H1 (cell line): ENCODE results near the gene MYPN. TPM values are rescaled to one million over a fixed set of nuclear protein-coding genes. Genes with fewer than 3 reads are reported as not detected.
"Not testable (repeated sequence)": the region's sequence is repeated elsewhere in the genome, so short reads cannot be mapped to it uniquely, and the experiment has no call there.

Source experiments
- CTCF ChIA-PET: fragments of 300-600 bp; sonication (Branson Sonifier 250); formaldehyde crosslinking; loops from one replicate; lab custom pipeline; 2021; ENCODE audit not compliant: partially characterized antibody; lab: Charles Lee
- POLR2A ChIA-PET: fragments of 300-600 bp; sonication (Branson Sonifier 250); formaldehyde crosslinking; loops from one replicate; lab custom pipeline; 2021; ENCODE audit warnings: inconsistent platforms; ENCODE audit not compliant: partially characterized antibody; lab: Charles Lee
- DNase-seq, 2 experiments: peaks; one replicate each; pipeline versions ENCODE4 v3.0.0 to v3.0.0-alpha.2; 2010 to 2022; ENCODE audit warnings: low spot score in 2 of 2, low read depth in 1 of 2, mixed read lengths in 1 of 2
- FAIRE-seq: peaks from 2 replicates; lab custom pipeline; 2011; peaks lifted over from hg19 to GRCh38; lab: Jason Lieb, UNC
- H2AFZ ChIP-seq: 2 replicates; pipeline ENCODE4 v1.8.1; 2012; ENCODE audit warnings: low read length, inconsistent platforms
- H2AK5ac ChIP-seq: 2 replicates; pipeline ENCODE4 v1.6.1; 2013; ENCODE audit warnings: low read depth, low read length
- H2BK120ac ChIP-seq: replicated peaks from 2 replicates; pipeline ENCODE3; 2013; ENCODE audit warnings: low read depth, low read length, inconsistent platforms
- H2BK12ac ChIP-seq: 2 replicates; pipeline ENCODE4 v1.6.1; 2013; ENCODE audit warnings: low read depth, low read length
- H2BK15ac ChIP-seq: 2 replicates; pipeline ENCODE4 v1.6.1; 2013; ENCODE audit warnings: low read length
- H2BK20ac ChIP-seq: 2 replicates; pipeline ENCODE4 v1.6.1; 2013; ENCODE audit warnings: low read length
- H2BK5ac ChIP-seq: 2 replicates; pipeline ENCODE4 v1.6.1; 2013; ENCODE audit warnings: low read depth, low read length
- H3K14ac ChIP-seq: 2 replicates; pipeline ENCODE4 v1.6.1; 2013; ENCODE audit warnings: inconsistent platforms; ENCODE audit not compliant: insufficient read length
- H3K18ac ChIP-seq: 2 replicates; pipeline ENCODE4 v1.6.1; 2013; ENCODE audit warnings: low read length; ENCODE audit errors: extremely low read depth
- H3K23ac ChIP-seq: 2 replicates; pipeline ENCODE4 v1.6.1; 2013; ENCODE audit warnings: inconsistent platforms; ENCODE audit not compliant: insufficient read length
- H3K23me2 ChIP-seq: 2 replicates; pipeline ENCODE4 v1.6.1; 2013; ENCODE audit warnings: low read depth, low read length
- H3K27ac ChIP-seq: 2 replicates; pipeline ENCODE4 v1.6.1; 2011; ENCODE audit warnings: low read depth, low read length, inconsistent platforms
- H3K27me3 ChIP-seq, 4 experiments: replicated peaks in 1 of 4; 1 replicate in 1 of 4; 2 replicates in 3 of 4; pipeline versions ENCODE4 v1.6.1 to v1.8.1; 2011 to 2013; ENCODE audit warnings: low read length in 3 of 4, mild to moderate bottlenecking in 3 of 4, inconsistent platforms in 2 of 4, mixed read lengths in 2 of 4, moderate library complexity in 1 of 4; ENCODE audit not compliant: control insufficient read depth in 3 of 4, insufficient read depth in 3 of 4; ENCODE audit errors: extremely low read depth in 1 of 4
- H3K36me3 ChIP-seq, 4 experiments: 2 replicates each; pipeline versions ENCODE4 v1.6.1 to v1.8.1; 2011 to 2013; ENCODE audit warnings: mild to moderate bottlenecking in 4 of 4, low read length in 3 of 4, moderate library complexity in 2 of 4, control low read depth in 1 of 4, inconsistent platforms in 1 of 4; ENCODE audit not compliant: insufficient read depth in 4 of 4, control insufficient read depth in 2 of 4
- H3K4ac ChIP-seq: replicated peaks from 2 replicates; pipeline ENCODE3; 2013; ENCODE audit warnings: low read length, low read depth, mixed read lengths, inconsistent platforms; ENCODE audit not compliant: insufficient read length
- H3K4me1 ChIP-seq, 4 experiments: replicated peaks in 1 of 4; 1 replicate in 1 of 4; 2 replicates in 3 of 4; pipeline versions ENCODE4 v1.6.1 to v1.8.1; 2011 to 2013; ENCODE audit warnings: low read length in 3 of 4, inconsistent platforms in 2 of 4, mixed read lengths in 1 of 4; ENCODE audit not compliant: insufficient read depth in 4 of 4, control insufficient read depth in 3 of 4
- H3K4me2 ChIP-seq, 2 experiments: 2 replicates each; pipeline versions ENCODE4 v1.6.1 to v1.8.1; 2011 to 2013; ENCODE audit warnings: low read depth in 2 of 2, low read length in 2 of 2, control low read depth in 1 of 2, inconsistent platforms in 1 of 2, mild to moderate bottlenecking in 1 of 2; ENCODE audit not compliant: insufficient read depth in 1 of 2
- H3K4me3 ChIP-seq, 4 experiments: fragments of 200-600, 300-600 bp in 1 of 4; sonication (generic), shearing (Covaris generic), sonication (Bioruptor Twin) in 1 of 4; 2 replicates each; pipeline versions ENCODE4 v1.5.1 to v1.8.1; 2011 to 2016; ENCODE audit warnings: low read length in 4 of 4, low read depth in 3 of 4, control low read depth in 2 of 4, inconsistent platforms in 2 of 4, mild to moderate bottlenecking in 2 of 4, mixed read lengths in 1 of 4, moderate library complexity in 1 of 4; ENCODE audit not compliant: insufficient read depth in 2 of 4; ENCODE audit errors: extremely low read depth in 1 of 4
- H3K56ac ChIP-seq: replicated peaks from 2 replicates; pipeline ENCODE3; 2013; ENCODE audit warnings: low read depth, mild to moderate bottlenecking, mixed read lengths, low read length, inconsistent platforms; ENCODE audit not compliant: insufficient read length
- H3K79me1 ChIP-seq: 2 replicates; pipeline ENCODE4 v1.6.1; 2013; ENCODE audit warnings: low read depth, low read length, control low read depth
- H3K79me2 ChIP-seq, 2 experiments: 2 replicates each; pipeline versions ENCODE4 v1.6.1 to v1.8.1; 2012 to 2013; ENCODE audit warnings: low read length in 2 of 2, mild to moderate bottlenecking in 2 of 2, inconsistent platforms in 1 of 2; ENCODE audit not compliant: insufficient read depth in 2 of 2, control insufficient read depth in 1 of 2
- H3K9ac ChIP-seq, 4 experiments: replicated peaks in 1 of 4; 1 replicate in 1 of 4; 2 replicates in 3 of 4; pipeline versions ENCODE4 v1.6.1 to v1.8.1; 2011 to 2013; ENCODE audit warnings: low read depth in 3 of 4, low read length in 3 of 4, control low read depth in 2 of 4, mild to moderate bottlenecking in 2 of 4, moderate library complexity in 2 of 4, inconsistent platforms in 1 of 4; ENCODE audit errors: extremely low read depth in 1 of 4
- H3K9me3 ChIP-seq, 2 experiments: 2 replicates each; pipeline versions ENCODE4 v1.6.1 to v1.8.1; 2012 to 2013; ENCODE audit warnings: mild to moderate bottlenecking in 2 of 2, moderate library complexity in 2 of 2, control low read depth in 1 of 2, inconsistent platforms in 1 of 2, low read depth in 1 of 2, low read length in 1 of 2, mixed read lengths in 1 of 2; ENCODE audit not compliant: insufficient read depth in 2 of 2
- H4K20me1 ChIP-seq, 2 experiments: replicated peaks in 1 of 2; 2 replicates each; pipeline versions ENCODE3 to v1.8.1; 2011 to 2013; ENCODE audit warnings: inconsistent platforms in 2 of 2, low read length in 2 of 2, mild to moderate bottlenecking in 1 of 2; ENCODE audit not compliant: insufficient read depth in 2 of 2, control insufficient read depth in 1 of 2
- H4K5ac ChIP-seq: 2 replicates; pipeline ENCODE4 v1.6.1; 2013; ENCODE audit warnings: low read length, low read depth, mixed read lengths, inconsistent platforms; ENCODE audit not compliant: insufficient read length
- H4K8ac ChIP-seq: 2 replicates; pipeline ENCODE4 v1.8.0; 2013; ENCODE audit warnings: mild to moderate bottlenecking, moderate library complexity, low read length, inconsistent platforms; ENCODE audit not compliant: insufficient read depth; ENCODE audit errors: extremely low read depth
- H4K91ac ChIP-seq: replicated peaks from 2 replicates; pipeline ENCODE3; 2013; ENCODE audit warnings: low read length, mixed read lengths, inconsistent platforms; ENCODE audit not compliant: insufficient read length
- KDM1A ChIP-seq: fragments of 200-600, 300-600 bp; sonication (generic); IDR thresholded peaks from 2 replicates; pipeline ENCODE4 v1.7.1; 2016; ENCODE audit warnings: mild to moderate bottlenecking, low read length, borderline replicate concordance
- WGBS, 2 experiments: shearing (Covaris generic) in 1 of 2; methylation state at CpG; one replicate each; pipeline versions ENCODE4 v1.1.6 to v1.1.7; 2013 to 2015; ENCODE audit warnings: low lambda C conversion rate in 2 of 2, mixed read lengths in 2 of 2, inconsistent platforms in 1 of 2, low coverage in 1 of 2, missing lambda C conversion rate in 1 of 2; ENCODE audit not compliant: insufficient replicate concordance in 2 of 2, insufficient coverage in 1 of 2, insufficient read length in 1 of 2; ENCODE audit errors: extremely low coverage in 1 of 2, missing lambda C conversion rate in 1 of 2; 5-methylcytosine and 5-hydroxymethylcytosine counted together
- polyA plus RNA-seq, 7 experiments: library from polyadenylated mRNA; depleted of rRNA in 3 of 7; stranded (reverse) in 5 of 7; unstranded in 2 of 7; fragments of >200 nt in 5 of 7; fragments of 200-250 nt in 2 of 7; gene quantifications; 1 replicate in 5 of 7; 2 replicates in 1 of 7; 4 replicates in 1 of 7; pipeline versions ENCODE4 v1.2.1 to v1.2.3, GENCODE V29; 2011 to 2013; ENCODE audit warnings: missing spikeins in 2 of 7, mixed read lengths in 2 of 7
- total RNA-seq: library from RNA; stranded (reverse); fragmentation: NEBNext Ultra II Directional; extraction: Animal tissue kit (Norgen Biotek cat#: 25700); gene quantifications from 2 replicates; pipeline ENCODE4 v1.2.1, GENCODE V29; 2021

The MYPN gene
- total and polyA plus RNA-seq, 2 of the 8 experiments (the other 6 are each of a cell fraction or from before 2014, with no cell fraction given): not detected

- not testable (repeated sequence) for H3K4me3 ChIP-seq, H3K27ac ChIP-seq, H3K4me2 ChIP-seq, H4K91ac ChIP-seq, FAIRE-seq, H2BK20ac ChIP-seq, H2AFZ ChIP-seq, H3K4ac ChIP-seq, H2AK5ac ChIP-seq, H3K23ac ChIP-seq, H2BK120ac ChIP-seq, H3K9me3 ChIP-seq, H3K79me2 ChIP-seq, H3K18ac ChIP-seq, H2BK12ac ChIP-seq, DNase-seq, H3K36me3 ChIP-seq, H3K56ac ChIP-seq, H4K5ac ChIP-seq, H4K20me1 ChIP-seq, H3K79me1 ChIP-seq, H3K14ac ChIP-seq, H3K9ac ChIP-seq, H2BK15ac ChIP-seq, H3K27me3 ChIP-seq, H4K8ac ChIP-seq, H2BK5ac ChIP-seq, H3K23me2 ChIP-seq, H3K4me1 ChIP-seq
- CTCF ChIA-PET: interaction anchor here (1.7 to 3.0 kb wide), 3 partner anchors 15 to 39 kb away, joined by 4 to 14 read pairs (median 8); no protein-coding TSS in a partner anchor
- POLR2A ChIA-PET: interaction anchor here (1.3 kb wide), 1 partner anchor 14 kb away, joined by 4 read pairs; no protein-coding TSS in a partner anchor
- 0 out of 2 replicates have a peak, but pooled peaks have one; percentile 17 for TF ChIP-seq KDM1A
- WGBS, 2 experiments: 88% methylated on average over 2 of the region's 2 CpGs; no CpG with 5 or more reads in 1 of the 2 experiments
Observed at GRCh38 chr10:68195776-68196175, 86.5 kb downstream of the MYPN start.
